SU-DHL-6 (cell line): ENCODE measurements around the gene TGM3.
"Not testable (repeated sequence)": the region's sequence is repeated elsewhere in the genome, so short reads cannot be mapped to it uniquely, and the experiment has no call there.

Source experiments
- H2AFZ ChIP-seq: fragments of 200-600 bp; sonication (generic); 2 replicates; pipeline ENCODE4 v1.6.1; 2014; ENCODE audit warnings: low read depth, mild to moderate bottlenecking, moderate library complexity, mixed read lengths, antibody characterized with exemption, low read length; ENCODE audit not compliant: severe bottlenecking
- H3F3A ChIP-seq: fragments of 200-600 bp; shearing (Covaris generic); 2 replicates; pipeline ENCODE4 v1.6.0; 2016; ENCODE audit warnings: antibody characterized with exemption, mild to moderate bottlenecking; ENCODE audit not compliant: insufficient read depth
- H3K27ac ChIP-seq: fragments of 200-600 bp; sonication (generic); 2 replicates; pipeline ENCODE4 v1.5.1; 2016; ENCODE audit warnings: low read depth, mild to moderate bottlenecking, low read length, moderate library complexity, mixed read lengths
- H3K27me3 ChIP-seq: fragments of 200-600 bp; sonication (generic), shearing (Covaris generic); 2 replicates; pipeline ENCODE4 v1.6.0; 2014; ENCODE audit warnings: mild to moderate bottlenecking, low read length
- H3K36me3 ChIP-seq: fragments of 200-600 bp; sonication (generic); 2 replicates; pipeline ENCODE4 v1.6.1; 2014; ENCODE audit warnings: mild to moderate bottlenecking, low read length, mixed read lengths
- H3K4me2 ChIP-seq: fragments of 300-600, 200-600 bp; shearing (Covaris generic), sonication (generic); 2 replicates; pipeline ENCODE4 v1.6.0; 2014; ENCODE audit warnings: low read length, low read depth, mild to moderate bottlenecking; ENCODE audit not compliant: poor library complexity, severe bottlenecking
- H3K4me3 ChIP-seq: fragments of 200-600 bp; sonication (generic); 2 replicates; pipeline ENCODE4 v1.5.1; 2014; ENCODE audit warnings: antibody characterized with exemption, low read length, mild to moderate bottlenecking, mixed read lengths; ENCODE audit not compliant: insufficient read depth, poor library complexity, severe bottlenecking
- H3K79me2 ChIP-seq: fragments of 200-600 bp; sonication (generic); 2 replicates; pipeline ENCODE4 v1.6.1; 2014; ENCODE audit warnings: mild to moderate bottlenecking, low read length, moderate library complexity; ENCODE audit not compliant: insufficient read depth
- H3K9ac ChIP-seq: fragments of 200-600 bp; sonication (generic); 2 replicates; pipeline ENCODE4 v1.7.0; 2014; ENCODE audit warnings: mild to moderate bottlenecking, low read length
- H3K9me2 ChIP-seq: fragments of 200-600 bp; sonication (generic); replicated peaks from 2 replicates; pipeline ENCODE4 v1.6.1; 2014; ENCODE audit warnings: low read length; ENCODE audit not compliant: insufficient read depth
- H3K9me3 ChIP-seq: fragments of 200-600 bp; sonication (generic); 2 replicates; pipeline ENCODE4 v1.6.1; 2014; ENCODE audit warnings: low read length, mixed read lengths; ENCODE audit not compliant: insufficient read depth
- H4K20me1 ChIP-seq: fragments of 200-600 bp; sonication (generic); 2 replicates; pipeline ENCODE4 v1.6.1; 2014; ENCODE audit warnings: low read depth, mild to moderate bottlenecking, antibody characterized with exemption, low read length, moderate library complexity, mixed read lengths
- EZH2phosphoT487 ChIP-seq: fragments of 200-600 bp; sonication (generic), shearing (Covaris generic); conservative IDR thresholded peaks from 2 replicates; pipeline ENCODE4 v1.6.1; 2018; ENCODE audit warnings: mild to moderate bottlenecking, antibody characterized with exemption, low read length, moderate library complexity, mixed read lengths
- TF ChIP-seq, protein P1 (sequence below): fragments of 200-600 bp; sonication (generic); IDR thresholded peaks from one replicate; pipeline ENCODE4 v1.5.1; 2017; ENCODE audit warnings: antibody characterized with exemption, mild to moderate bottlenecking, low read length, moderate library complexity; ENCODE audit not compliant: insufficient read depth, poor library complexity, severe bottlenecking

TGM3 gene

DNA sequence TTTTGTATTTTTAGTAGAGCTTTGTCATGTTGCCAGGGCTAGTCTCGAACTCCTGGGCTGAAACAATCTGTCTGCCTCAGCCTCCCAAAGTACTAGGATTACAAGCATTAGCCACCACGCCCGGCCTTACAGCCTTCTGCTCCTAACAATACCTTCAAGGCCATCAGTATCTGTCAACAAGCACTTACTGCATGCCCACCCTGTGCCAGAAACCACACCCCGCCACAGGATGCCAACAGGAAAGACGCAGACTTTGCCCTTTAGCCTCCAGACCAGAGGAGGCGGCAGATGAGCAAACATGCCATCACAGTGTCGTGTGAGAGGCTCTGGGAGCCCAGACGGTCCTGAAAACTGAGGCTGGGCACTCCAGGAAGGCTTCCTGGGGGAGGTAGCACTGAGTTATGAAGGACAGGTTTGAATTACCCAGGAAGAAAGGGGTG, 34.7 kb upstream of the TGM3 start:
- Histone ChIP-seq H3K27ac (no peak overlapping the region), H3K4me3 (no peak overlapping the region), H3K79me2 (no peaks in the 10 kb centered on the region), H3K4me2 (no peak overlapping the region), H3F3A (no peaks in the 10 kb centered on the region), H4K20me1 (no peaks in the 10 kb centered on the region), H3K9me2 (no peaks in the 10 kb centered on the region), H2AFZ (no peak overlapping the region), H3K9ac (no peak overlapping the region), H3K9me3 (no peaks in the 10 kb centered on the region), H3K36me3 (no peaks in the 10 kb centered on the region), H3K27me3 (no peaks in the 10 kb centered on the region)
- TF ChIP-seq EZH2phosphoT487 = no peak
- TF ChIP-seq, protein P1, sequence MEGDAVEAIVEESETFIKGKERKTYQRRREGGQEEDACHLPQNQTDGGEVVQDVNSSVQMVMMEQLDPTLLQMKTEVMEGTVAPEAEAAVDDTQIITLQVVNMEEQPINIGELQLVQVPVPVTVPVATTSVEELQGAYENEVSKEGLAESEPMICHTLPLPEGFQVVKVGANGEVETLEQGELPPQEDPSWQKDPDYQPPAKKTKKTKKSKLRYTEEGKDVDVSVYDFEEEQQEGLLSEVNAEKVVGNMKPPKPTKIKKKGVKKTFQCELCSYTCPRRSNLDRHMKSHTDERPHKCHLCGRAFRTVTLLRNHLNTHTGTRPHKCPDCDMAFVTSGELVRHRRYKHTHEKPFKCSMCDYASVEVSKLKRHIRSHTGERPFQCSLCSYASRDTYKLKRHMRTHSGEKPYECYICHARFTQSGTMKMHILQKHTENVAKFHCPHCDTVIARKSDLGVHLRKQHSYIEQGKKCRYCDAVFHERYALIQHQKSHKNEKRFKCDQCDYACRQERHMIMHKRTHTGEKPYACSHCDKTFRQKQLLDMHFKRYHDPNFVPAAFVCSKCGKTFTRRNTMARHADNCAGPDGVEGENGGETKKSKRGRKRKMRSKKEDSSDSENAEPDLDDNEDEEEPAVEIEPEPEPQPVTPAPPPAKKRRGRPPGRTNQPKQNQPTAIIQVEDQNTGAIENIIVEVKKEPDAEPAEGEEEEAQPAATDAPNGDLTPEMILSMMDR = no peak

DNA sequence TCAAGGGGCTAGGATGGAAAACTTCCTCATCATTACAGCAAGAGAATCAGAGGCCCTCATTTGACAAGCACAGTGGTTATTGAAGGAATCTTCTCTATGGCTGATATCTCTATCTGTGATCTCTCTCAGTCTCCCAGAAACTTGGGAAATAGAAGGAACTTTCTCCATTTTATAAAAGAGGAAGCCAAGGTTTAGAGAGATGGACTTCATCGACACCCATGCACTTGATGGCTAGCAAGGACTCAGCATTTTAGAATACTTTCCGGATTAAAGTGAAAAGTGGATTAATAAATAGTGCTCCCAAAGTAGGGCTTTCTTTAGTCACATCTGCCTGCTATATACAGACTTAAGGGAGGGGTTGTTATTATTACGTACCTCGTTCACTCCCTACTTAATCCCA, 34.2 kb upstream of the TGM3 start:
- no peak overlapping the region for H3K4me3 ChIP-seq
- no peaks in the 10 kb centered on the region for H3K79me2 ChIP-seq
- no peaks in the 10 kb centered on the region for H3K9me2 ChIP-seq
- TF ChIP-seq, protein P1 = no peak
- no peaks in the 10 kb centered on the region for H4K20me1 ChIP-seq
- H3K9me3 ChIP-seq = no peaks in the 10 kb centered on the region
- no peaks in the 10 kb centered on the region for H3K27me3 ChIP-seq
- H3K9ac ChIP-seq = no peak overlapping the region
- H2AFZ ChIP-seq = no peak overlapping the region
- H3K27ac ChIP-seq = no peak overlapping the region
- no peaks in the 10 kb centered on the region for H3K36me3 ChIP-seq
- H3F3A ChIP-seq = no peaks in the 10 kb centered on the region
- H3K4me2 ChIP-seq = no peak overlapping the region

DNA sequence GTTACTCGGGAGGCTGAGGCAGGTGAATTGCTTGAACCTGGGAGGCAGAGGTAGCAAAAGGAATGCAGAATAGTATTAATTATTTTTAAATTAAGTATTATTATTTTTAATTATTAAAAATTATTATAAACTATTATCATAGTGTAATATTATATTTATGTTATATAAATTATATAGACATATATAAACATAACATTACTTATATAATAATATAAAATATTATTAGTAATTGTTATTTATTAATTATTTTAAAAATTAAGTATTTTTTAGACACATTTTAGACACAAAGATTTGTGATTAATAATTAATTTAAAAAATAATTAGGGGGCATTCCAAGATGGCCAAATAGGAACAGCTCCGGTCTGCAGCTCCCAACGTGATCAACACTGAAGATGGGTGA, 31.7 kb upstream of the TGM3 start:
- Histone ChIP-seq H3K9me3 (no peaks in the 10 kb centered on the region), H3K36me3 (no peaks in the 10 kb centered on the region), H3K9ac (no peak overlapping the region), H3K4me3 (no peak overlapping the region), H3K79me2 (no peaks in the 10 kb centered on the region), H3K27me3 (no peaks in the 10 kb centered on the region), H3K4me2 (no peak overlapping the region), H3F3A (no peaks in the 10 kb centered on the region), H3K27ac (no peak overlapping the region), H3K9me2 (no peaks in the 10 kb centered on the region), H2AFZ (no peak overlapping the region), H4K20me1 (no peaks in the 10 kb centered on the region)
- no peak for TF ChIP-seq EZH2phosphoT487
- TF ChIP-seq, protein P1 = no peak

DNA sequence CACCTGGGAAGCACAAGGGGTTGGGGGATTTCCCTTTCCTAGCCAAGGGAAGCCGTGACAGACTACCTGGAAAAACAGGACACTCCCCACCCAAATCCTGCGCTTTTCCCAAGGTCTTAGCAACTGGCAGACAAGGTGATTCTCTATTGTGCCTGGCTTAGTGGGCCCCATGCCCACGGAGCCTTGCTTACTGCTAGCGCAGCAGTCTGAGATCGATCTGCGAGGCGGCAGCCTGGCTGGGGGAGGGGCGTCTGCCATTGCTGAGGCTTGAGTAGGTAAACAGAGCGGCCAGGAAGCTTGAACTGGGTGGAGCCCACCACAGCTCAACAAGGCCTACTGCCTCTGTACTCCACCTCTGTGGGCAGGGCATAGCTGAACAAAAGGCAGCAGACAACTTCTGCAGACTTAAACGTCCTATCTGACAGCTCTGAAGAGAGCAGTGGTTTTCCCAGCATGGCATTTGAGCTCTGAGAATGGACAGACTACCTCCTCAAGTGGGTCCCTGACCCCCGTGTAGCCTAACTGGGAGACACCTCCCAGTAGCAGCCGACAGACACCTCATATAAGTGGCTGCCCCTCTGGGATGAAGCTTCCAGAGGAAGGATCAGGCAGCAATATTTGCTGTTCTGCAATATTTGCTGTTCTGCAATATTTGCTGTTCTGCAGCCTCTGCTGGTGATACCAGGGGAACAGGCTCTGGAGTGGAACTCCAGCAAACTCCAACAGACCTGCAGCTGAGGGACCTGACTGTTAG, 31.0 kb upstream of the TGM3 start:
- H3K36me3 ChIP-seq, H3K9me2 ChIP-seq, H3K4me3 ChIP-seq, H3K9me3 ChIP-seq, H2AFZ ChIP-seq, H3K4me2 ChIP-seq, H3K79me2 ChIP-seq, H3K27ac ChIP-seq, H3K9ac ChIP-seq, H4K20me1 ChIP-seq, H3F3A ChIP-seq, H3K27me3 ChIP-seq: not testable (repeated sequence)
